ENCODE measurements around the gene CNNM1. TPM values are rescaled to one million over a fixed set of nuclear protein-coding genes. Genes with fewer than 3 reads are reported as not detected.

CNNM1 gene
- total and polyA plus RNA-seq, 5 donors from 2014 or later, result 0.07 TPM; not detected in 4

DNA sequence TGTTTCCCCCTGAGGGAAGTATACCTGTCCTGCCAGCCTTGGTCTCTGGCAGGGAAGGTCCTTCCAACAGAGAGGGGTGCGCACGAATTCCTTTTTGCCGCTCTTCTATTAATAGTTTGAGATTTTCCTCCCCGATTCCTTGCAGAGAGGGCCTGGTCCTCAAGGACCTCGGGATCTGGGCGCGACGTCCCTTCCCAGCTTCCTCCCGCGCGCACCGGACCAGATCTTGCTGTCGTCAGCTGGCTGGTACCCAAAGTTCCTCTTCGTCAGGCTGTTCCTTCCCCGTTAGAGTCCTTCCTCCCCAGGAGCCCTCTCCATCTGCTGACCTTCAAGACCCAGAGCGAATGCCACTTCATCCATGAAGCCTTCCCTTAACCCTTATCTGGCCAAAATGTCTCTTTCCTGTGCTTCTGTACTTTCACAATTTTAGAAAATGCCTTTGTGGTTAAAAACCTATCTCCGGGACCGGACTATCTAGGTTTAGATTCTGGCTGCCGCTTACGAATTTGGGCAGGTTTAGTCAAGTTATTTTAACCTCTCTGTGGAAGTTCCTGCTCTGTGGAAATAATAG is 102.1 kb downstream of the CNNM1 start:
- ATAC-seq (ENCODE audit: low read depth in 2 of 2), result no peak
- Histone ChIP-seq H3K4me3 (ENCODE audit: low read depth, low read length) (peak overlapping the region; percentile 86), H3K27me3 (ENCODE audit: control insufficient read depth, insufficient read depth, low read length) (no peaks in the 10 kb centered on the region), H3K9me3 (ENCODE audit: control insufficient read depth in 2 of 2, low read length in 2 of 2) (no peaks in the 10 kb centered on the region), H3K27ac (ENCODE audit: insufficient read depth, low read length, poor library complexity, severe bottlenecking) (peak overlapping the region; percentile 75), H3K4me1 (ENCODE audit: control insufficient read depth, insufficient read depth, low read length, poor library complexity, severe bottlenecking) (peaks cover 23% of the 10 kb centered on the region), H3K36me3 (ENCODE audit: control insufficient read depth, insufficient read depth, low read length) (no peaks in the 10 kb centered on the region)
- no peaks in the 10 kb centered on the region for H3K9me3 Mint-ChIP-seq
- H3K27me3 Mint-ChIP-seq, result no peaks in the 10 kb centered on the region
- DNase-seq, result peak in 1 of 3 donors; percentile 27
- H3K4me1 Mint-ChIP-seq, result peaks cover 18 to 45% (median 32%) of the 10 kb centered on the region in 4 donors
- H3K36me3 Mint-ChIP-seq, result peaks cover 4% of the 10 kb centered on the region
- peak overlapping the region; percentile 89 to 95 (median 93) for H3K27ac Mint-ChIP-seq
- H3K4me3 Mint-ChIP-seq, result peak overlapping the region; percentile 93 to 98 (median 95)

- H3K9me3 ChIP-seq (ENCODE audit: control insufficient read depth in 2 of 2, low read length in 2 of 2), result no peaks in the 10 kb centered on the region
- Mint-ChIP-seq H3K4me3 (peak overlapping the region; percentile 70 to 96 (median 86)), H3K27me3 (no peaks in the 10 kb centered on the region), H3K9me3 (no peaks in the 10 kb centered on the region), H3K4me1 (peaks cover 19 to 45% (median 32%) of the 10 kb centered on the region in 4 donors), H3K36me3 (peaks cover 4% of the 10 kb centered on the region), H3K27ac (peak overlapping the region in 2 of 3 donors; percentile 2 to 93)
- H3K36me3 ChIP-seq (ENCODE audit: control insufficient read depth, insufficient read depth, low read length), result no peaks in the 10 kb centered on the region
- H3K27me3 ChIP-seq (ENCODE audit: control insufficient read depth, insufficient read depth, low read length), result no peaks in the 10 kb centered on the region
- peaks cover 23% of the 10 kb centered on the region for H3K4me1 ChIP-seq (ENCODE audit: control insufficient read depth, insufficient read depth, low read length, poor library complexity, severe bottlenecking)
- no peak for DNase-seq
- peak overlapping the region; percentile 86 for H3K4me3 ChIP-seq (ENCODE audit: low read depth, low read length)
- ATAC-seq (ENCODE audit: low read depth in 2 of 2), result no peak
- H3K27ac ChIP-seq (ENCODE audit: insufficient read depth, low read length, poor library complexity, severe bottlenecking), result no peak overlapping the region
Measured at GRCh38 chr10:99432047-99432446, 102.9 kb downstream of the CNNM1 start.

DNA sequence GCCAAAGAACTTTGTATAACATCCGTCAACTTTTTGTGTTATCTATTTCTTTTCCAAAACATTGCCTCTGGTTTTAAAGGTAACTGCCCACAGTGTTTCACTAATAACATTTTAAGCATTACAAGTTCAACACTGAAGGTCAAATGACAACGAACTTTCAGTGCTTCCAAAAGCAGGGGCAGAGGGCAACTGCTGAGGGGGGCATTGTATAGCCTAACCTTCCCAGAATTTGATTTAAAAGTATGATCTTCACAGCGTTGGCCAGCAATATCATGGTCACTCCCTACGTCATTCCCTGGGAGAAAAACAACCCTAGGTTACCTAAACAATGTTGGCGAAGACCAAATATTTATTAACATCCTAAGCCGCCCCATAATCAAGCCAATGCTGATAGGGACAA is 103.7 kb downstream of the CNNM1 start:
- no peak for ATAC-seq (ENCODE audit: low read depth in 2 of 2)
- Mint-ChIP-seq H3K27ac (no peak overlapping the region), H3K4me1 (peaks cover 21 to 45% (median 33%) of the 10 kb centered on the region in 4 donors)

DNA sequence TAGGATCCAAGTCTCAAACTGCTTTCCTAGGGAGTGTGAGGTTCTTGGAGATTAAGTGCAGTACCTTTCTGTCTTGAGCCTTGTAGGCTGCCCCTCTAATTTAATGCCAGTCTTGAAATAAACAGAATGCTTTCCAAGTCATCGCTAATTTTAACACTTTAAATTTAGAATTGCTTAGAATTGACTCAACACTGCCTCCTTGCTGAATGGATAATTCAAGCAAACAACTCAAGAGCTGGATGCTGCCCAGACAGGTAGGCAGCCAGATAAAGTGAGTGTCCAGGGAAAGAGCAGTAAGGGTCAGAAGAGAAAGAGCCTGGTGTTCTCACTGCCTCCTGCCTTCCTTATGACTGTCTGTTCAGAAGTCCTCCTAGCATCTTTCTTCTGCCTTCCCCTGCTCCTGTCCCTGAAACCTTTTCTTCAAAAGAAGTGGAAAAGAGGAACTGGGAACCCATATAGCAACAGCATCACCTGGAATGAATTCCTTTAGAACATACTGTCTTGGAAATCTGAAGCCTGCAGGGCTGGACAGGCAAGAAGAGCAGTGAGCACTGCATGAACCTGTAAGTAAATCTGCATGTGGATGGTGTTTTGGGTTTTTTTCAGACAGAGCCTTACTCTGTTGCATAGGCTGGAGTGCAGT is 104.3 kb downstream of the CNNM1 start:
- Mint-ChIP-seq H3K4me1 (peaks cover 21 to 44% (median 33%) of the 10 kb centered on the region in 4 donors), H3K27me3 (no peaks in the 10 kb centered on the region), H3K36me3 (peaks cover 4% of the 10 kb centered on the region), H3K9me3 (no peaks in the 10 kb centered on the region), H3K4me3 (peak overlapping the region in 1 of 4 donors; percentile 24), H3K27ac (peak overlapping the region in 1 of 3 donors; percentile 26)
- no peaks in the 10 kb centered on the region for H3K36me3 ChIP-seq (ENCODE audit: control insufficient read depth, insufficient read depth, low read length)
- H3K4me1 ChIP-seq (ENCODE audit: control insufficient read depth, insufficient read depth, low read length, poor library complexity, severe bottlenecking), result peaks cover 23% of the 10 kb centered on the region
- H3K27me3 ChIP-seq (ENCODE audit: control insufficient read depth, insufficient read depth, low read length), result no peaks in the 10 kb centered on the region
- no peaks in the 10 kb centered on the region for H3K9me3 ChIP-seq (ENCODE audit: control insufficient read depth in 2 of 2, low read length in 2 of 2)
- DNase-seq, result no peak
- H3K4me3 ChIP-seq (ENCODE audit: low read depth, low read length), result no peak overlapping the region
- ATAC-seq (ENCODE audit: low read depth in 2 of 2), result no peak
- H3K27ac ChIP-seq (ENCODE audit: insufficient read depth, low read length, poor library complexity, severe bottlenecking), result no peak overlapping the region

More for the DNA sequence above, 103.7 kb downstream of the CNNM1 start:
- Mint-ChIP-seq H3K36me3 (peaks cover 4% of the 10 kb centered on the region), H3K4me3 (peak overlapping the region in 1 of 4 donors; percentile 11), H3K27me3 (no peaks in the 10 kb centered on the region), H3K9me3 (no peaks in the 10 kb centered on the region)
- no peak overlapping the region for H3K4me3 ChIP-seq (ENCODE audit: low read depth, low read length)
- no peak overlapping the region for H3K27ac ChIP-seq (ENCODE audit: insufficient read depth, low read length, poor library complexity, severe bottlenecking)
- no peak for DNase-seq
- no peaks in the 10 kb centered on the region for H3K27me3 ChIP-seq (ENCODE audit: control insufficient read depth, insufficient read depth, low read length)
- peaks cover 23% of the 10 kb centered on the region for H3K4me1 ChIP-seq (ENCODE audit: control insufficient read depth, insufficient read depth, low read length, poor library complexity, severe bottlenecking)
- no peaks in the 10 kb centered on the region for H3K36me3 ChIP-seq (ENCODE audit: control insufficient read depth, insufficient read depth, low read length)
- no peaks in the 10 kb centered on the region for H3K9me3 ChIP-seq (ENCODE audit: control insufficient read depth in 2 of 2, low read length in 2 of 2)

DNA sequence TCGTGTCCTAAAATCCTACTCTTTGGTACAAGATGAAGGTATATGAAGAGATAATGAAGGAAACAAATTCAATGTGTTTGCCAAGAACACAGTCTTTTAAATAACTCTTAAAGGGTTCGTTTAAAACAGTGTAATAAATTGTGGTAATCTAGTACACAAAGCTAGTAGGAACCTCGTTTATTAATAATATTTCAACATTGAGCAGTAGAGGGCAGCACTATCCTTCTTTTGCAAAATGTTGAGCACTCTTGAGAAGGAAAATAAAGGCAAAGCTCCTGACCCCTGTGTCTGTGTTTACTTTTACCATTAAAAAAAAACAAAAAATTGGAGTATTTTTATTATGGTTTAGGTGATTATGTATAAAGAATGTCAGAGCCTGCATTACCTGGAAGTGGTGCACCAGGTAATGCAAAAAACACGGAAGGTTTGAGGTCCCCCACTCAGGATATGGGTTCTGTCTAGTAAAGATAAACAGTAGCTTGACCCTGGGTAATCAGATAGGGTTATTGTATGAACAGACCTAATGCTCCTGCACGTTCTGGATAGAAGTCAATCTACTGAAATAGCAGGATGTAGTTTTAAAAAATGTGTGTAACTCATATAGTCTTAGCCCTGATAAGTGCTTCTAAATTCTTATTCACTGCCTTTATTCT is 107.0 kb downstream of the CNNM1 start:
- ATAC-seq (ENCODE audit: low read depth in 2 of 2), result peak; percentile 42 to 47
- H3K4me1 Mint-ChIP-seq, result peaks cover 15 to 24% (median 18%) of the 10 kb centered on the region in 4 donors

DNA sequence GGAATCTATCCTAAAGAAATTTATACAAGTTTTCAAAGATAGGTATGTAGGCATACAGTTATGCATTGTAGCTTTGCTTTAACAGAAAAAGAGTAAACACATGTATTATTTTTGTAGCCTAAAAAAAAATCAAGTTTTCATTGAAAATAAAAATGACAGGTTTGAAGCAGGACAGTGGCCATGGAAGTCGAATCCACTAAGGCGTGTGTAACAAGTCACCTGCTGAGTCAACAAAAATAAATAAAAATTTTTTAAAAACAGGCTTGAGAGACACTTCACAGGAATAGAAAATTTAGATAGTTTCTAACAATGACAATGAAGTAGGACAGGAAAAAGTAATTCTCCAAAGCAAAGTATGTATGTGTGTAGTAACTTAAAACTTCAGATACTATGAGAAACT is 109.7 kb downstream of the CNNM1 start:
- Histone ChIP-seq H3K27ac (ENCODE audit: insufficient read depth, low read length, poor library complexity, severe bottlenecking) (no peak overlapping the region), H3K36me3 (ENCODE audit: control insufficient read depth, insufficient read depth, low read length) (no peaks in the 10 kb centered on the region), H3K4me3 (ENCODE audit: low read depth, low read length) (no peak overlapping the region), H3K9me3 (ENCODE audit: control insufficient read depth in 2 of 2, low read length in 2 of 2) (no peaks in the 10 kb centered on the region), H3K4me1 (ENCODE audit: control insufficient read depth, insufficient read depth, low read length, poor library complexity, severe bottlenecking) (no peaks in the 10 kb centered on the region), H3K27me3 (ENCODE audit: control insufficient read depth, insufficient read depth, low read length) (no peaks in the 10 kb centered on the region)
- DNase-seq (no peak), ATAC-seq (ENCODE audit: low read depth in 2 of 2) (no peak)
- Mint-ChIP-seq H3K27me3 (no peaks in the 10 kb centered on the region), H3K4me1 (peaks cover 4 to 11% (median 7%) of the 10 kb centered on the region in 4 donors), H3K4me3 (no peak overlapping the region), H3K9me3 (no peaks in the 10 kb centered on the region), H3K36me3 (peaks cover 4% of the 10 kb centered on the region), H3K27ac (no peak overlapping the region)

More for the DNA sequence above, 107.0 kb downstream of the CNNM1 start:
- Histone ChIP-seq H3K36me3 (ENCODE audit: control insufficient read depth, insufficient read depth, low read length) (no peaks in the 10 kb centered on the region), H3K4me3 (ENCODE audit: low read depth, low read length) (no peak overlapping the region), H3K9me3 (ENCODE audit: control insufficient read depth in 2 of 2, low read length in 2 of 2) (no peaks in the 10 kb centered on the region), H3K27me3 (ENCODE audit: control insufficient read depth, insufficient read depth, low read length) (no peaks in the 10 kb centered on the region), H3K27ac (ENCODE audit: insufficient read depth, low read length, poor library complexity, severe bottlenecking) (no peak overlapping the region), H3K4me1 (ENCODE audit: control insufficient read depth, insufficient read depth, low read length, poor library complexity, severe bottlenecking) (peaks cover 9% of the 10 kb centered on the region)
- no peak overlapping the region for H3K27ac Mint-ChIP-seq
- H3K36me3 Mint-ChIP-seq, result peaks cover 4% of the 10 kb centered on the region
- H3K27me3 Mint-ChIP-seq, result no peaks in the 10 kb centered on the region
- H3K4me3 Mint-ChIP-seq, result peak overlapping the region in 2 of 4 donors; percentile 52 to 82
- peak in 2 of 3 donors; percentile 47 to 63 for DNase-seq
- H3K9me3 Mint-ChIP-seq, result no peaks in the 10 kb centered on the region

- no peak overlapping the region for H3K27ac Mint-ChIP-seq
- H3K36me3 ChIP-seq (ENCODE audit: control insufficient read depth, insufficient read depth, low read length), result no peaks in the 10 kb centered on the region
Measured at GRCh38 chr10:99442394-99442793, 113.2 kb downstream of the CNNM1 start.

More at GRCh38 chr10:99442394-99442793, 113.2 kb downstream of the CNNM1 start:
- Histone ChIP-seq H3K27me3 (ENCODE audit: control insufficient read depth, insufficient read depth, low read length) (peaks cover 3% of the 10 kb centered on the region), H3K27ac (ENCODE audit: insufficient read depth, low read length, poor library complexity, severe bottlenecking) (no peak overlapping the region), H3K9me3 (ENCODE audit: control insufficient read depth in 2 of 2, low read length in 2 of 2) (no peaks in the 10 kb centered on the region), H3K4me1 (ENCODE audit: control insufficient read depth, insufficient read depth, low read length, poor library complexity, severe bottlenecking) (no peaks in the 10 kb centered on the region), H3K4me3 (ENCODE audit: low read depth, low read length) (no peak overlapping the region)
- H3K36me3 Mint-ChIP-seq, result no peaks in the 10 kb centered on the region
- no peaks in the 10 kb centered on the region for H3K4me1 Mint-ChIP-seq
- peaks cover 0 to 1% (median 0%) of the 10 kb centered on the region in 7 donors for H3K9me3 Mint-ChIP-seq
- ATAC-seq (ENCODE audit: low read depth in 2 of 2), result no peak
- H3K27me3 Mint-ChIP-seq, result peaks cover 7% of the 10 kb centered on the region
- H3K4me3 Mint-ChIP-seq, result no peak overlapping the region
- no peak for DNase-seq

Data from CD4-positive, CD25-positive, alpha-beta regulatory T cell (primary cell).